A549 (cell line): ENCODE data around the gene ZNF302. TPM values are rescaled to one million over a fixed set of nuclear protein-coding genes. Genes with fewer than 3 reads are reported as not detected.
A peak's percentile ranks its signal among the peaks of the same experiment; 100 is the strongest.

Experiments
- ATAC-seq, 2 experiments: fragments of 200-7000 bp in 1 of 2; fragments of >200 bp in 1 of 2; cut with Nextera tagmentation in 1 of 2; cut with Tn5 transposase in 1 of 2; 3 replicates each; pipeline versions ENCODE4 v1.8.0 to v1.9.1; 2018 to 2020; ENCODE audit warnings: mild to moderate bottlenecking in 1 of 2, moderate library complexity in 1 of 2
- CTCF ChIA-PET: fragments of 300-600 bp; sonication (Branson Sonifier 250); formaldehyde crosslinking; extraction: SDS; loops from one replicate; lab custom pipeline; 2021; ENCODE audit warnings: antibody characterized with exemption, inconsistent platforms; lab: Yijun Ruan, JAX
- POLR2A ChIA-PET: fragments of 350-600 bp; formaldehyde crosslinking; extraction: SDS; loops from one replicate; lab custom pipeline; 2021; ENCODE audit warnings: antibody characterized with exemption, inconsistent platforms; lab: Yijun Ruan, JAX
- DNase-seq, 2 experiments: peaks; one replicate each; pipeline versions ENCODE4 v3.0.0 to v3.0.0-alpha.2; 2011 to 2016; ENCODE audit warnings: low read depth in 1 of 2, low spot score in 1 of 2
- FAIRE-seq: peaks from 2 replicates; lab custom pipeline; 2011; peaks lifted over from hg19 to GRCh38; lab: Jason Lieb, UNC
- H3K27ac ChIP-seq, 2 experiments: fragments of >200 bp; sonication (Bioruptor Twin); formaldehyde crosslinking; 3 replicates each; pipeline ENCODE4 v1.5.1; 2016 to 2017
- H3K4me1 ChIP-seq: fragments of >200 bp; sonication (Bioruptor Twin); formaldehyde crosslinking; 3 replicates; pipeline ENCODE4 v1.6.1; 2016
- H3K4me2 ChIP-seq: fragments of >200 bp; sonication (Bioruptor Twin); formaldehyde crosslinking; 3 replicates; pipeline ENCODE4 v1.6.1; 2016
- H3K4me3 ChIP-seq: fragments of >200 bp; sonication (Bioruptor Twin); formaldehyde crosslinking; 3 replicates; pipeline ENCODE4 v1.5.1; 2016
- H3K9me3 ChIP-seq: fragments of >200 bp; sonication (Bioruptor Twin); formaldehyde crosslinking; 3 replicates; pipeline ENCODE4 v1.6.1; 2016
- BHLHE40 ChIP-seq: IDR thresholded peaks from 2 replicates; pipeline ENCODE4 v1.6.1; 2012; ENCODE audit warnings: low read depth, low read length, inconsistent platforms
- EHMT2 ChIP-seq: fragments of 200-600 bp; sonication (generic); IDR thresholded peaks from 2 replicates; pipeline ENCODE4 v1.6.1; 2016; ENCODE audit warnings: antibody characterized with exemption, low read depth, mild to moderate bottlenecking, moderate library complexity
- ELK1 ChIP-seq: fragments of 150-350 bp; IDR thresholded peaks from 2 replicates; pipeline ENCODE4 v1.6.1; 2014; ENCODE audit warnings: low read depth, mild to moderate bottlenecking, low read length
- EP300 ChIP-seq, 2 experiments: fragments of >200 bp; sonication (Bioruptor Twin); formaldehyde crosslinking; IDR thresholded peaks; 2 replicates in 1 of 2; 3 replicates in 1 of 2; pipeline ENCODE4 v1.6.1; 2016 to 2017
- ESRRA ChIP-seq: fragments of 150-350 bp; IDR thresholded peaks from 2 replicates; pipeline ENCODE4 v1.6.1; 2014; ENCODE audit warnings: mild to moderate bottlenecking, low read length, borderline replicate concordance
- FOSL2 ChIP-seq, 2 experiments: fragments of 450-650 bp in 1 of 2; fragments of >200 bp in 1 of 2; sonication (Bioruptor Twin) in 1 of 2; formaldehyde crosslinking; IDR thresholded peaks; 2 replicates each; pipeline versions ENCODE4 v1.5.0 to v1.6.1; 2016 to 2020; ENCODE audit warnings: mild to moderate bottlenecking in 1 of 2, moderate library complexity in 1 of 2
- FOXS1 ChIP-seq: fragments of 250-450 bp; sonication (Bioruptor Pico); IDR thresholded peaks from 2 replicates; pipeline ENCODE4 v1.5.0; 2020; ENCODE audit warnings: mild to moderate bottlenecking, moderate library complexity
- HES2 ChIP-seq: fragments of >200 bp; sonication (Bioruptor Twin); formaldehyde crosslinking; IDR thresholded peaks from 2 replicates; pipeline ENCODE4 v1.6.1; 2016
- JUN ChIP-seq, 2 experiments: fragments of >200 bp; sonication (Bioruptor Twin); formaldehyde crosslinking; IDR thresholded peaks; 2 replicates in 1 of 2; 3 replicates in 1 of 2; pipeline ENCODE4 v1.6.1; 2016 to 2017
- JUNB ChIP-seq: fragments of >200 bp; sonication (Bioruptor Twin); formaldehyde crosslinking; IDR thresholded peaks from 2 replicates; pipeline ENCODE4 v1.6.1; 2016
- KDM5A ChIP-seq: fragments of 200-600 bp; sonication (generic); IDR thresholded peaks from 2 replicates; pipeline ENCODE4 v1.6.1; 2016; ENCODE audit warnings: antibody characterized with exemption, mild to moderate bottlenecking
- MAFK ChIP-seq: fragments of 450-650 bp; IDR thresholded peaks from 2 replicates; pipeline ENCODE4 v1.6.1; 2014; ENCODE audit not compliant: partially characterized antibody
- MAX ChIP-seq: IDR thresholded peaks from 2 replicates; pipeline ENCODE4 v1.6.1; 2012
- MYC ChIP-seq: IDR thresholded peaks from 2 replicates; pipeline ENCODE4 v1.6.1; 2012; ENCODE audit warnings: mild to moderate bottlenecking, inconsistent platforms, low read length, improper control_type of control experiment, borderline replicate concordance
- NPAS2 ChIP-seq: fragments of 250-450 bp; sonication (Bioruptor Pico); IDR thresholded peaks from 2 replicates; pipeline ENCODE4 v1.8.0; 2022; ENCODE audit warnings: mild to moderate bottlenecking, moderate library complexity, borderline replicate concordance
- POLR2A ChIP-seq: IDR thresholded peaks from 2 replicates; pipeline ENCODE4 v1.6.1; 2012; ENCODE audit warnings: mild to moderate bottlenecking, low read length
- POLR2AphosphoS2 ChIP-seq: conservative IDR thresholded peaks from 2 replicates; pipeline ENCODE4 v1.6.1; 2012; ENCODE audit warnings: low read length, improper control_type of control experiment, inconsistent platforms
- RFX5 ChIP-seq: fragments of 450-650 bp; IDR thresholded peaks from 2 replicates; pipeline ENCODE4 v1.7.1; 2014; ENCODE audit warnings: antibody characterized with exemption, mild to moderate bottlenecking, moderate library complexity
- TFCP2L1 ChIP-seq: fragments of 250-450 bp; sonication (Bioruptor Pico); IDR thresholded peaks from 2 replicates; pipeline ENCODE4 v1.5.0; 2021; ENCODE audit warnings: mild to moderate bottlenecking
- ZC3H11A ChIP-seq: fragments of 450-650 bp; IDR thresholded peaks from 2 replicates; pipeline ENCODE4 v1.6.1; 2014; ENCODE audit warnings: antibody characterized with exemption, mild to moderate bottlenecking
- ZSCAN20 ChIP-seq: fragments of 250-450 bp; sonication (Bioruptor Pico); IDR thresholded peaks from 2 replicates; pipeline ENCODE4 v1.8.0; 2022; ENCODE audit warnings: mild to moderate bottlenecking, moderate library complexity
- WGBS: methylation state at CpG from one replicate; pipeline ENCODE4 v1.1.6; 2017; ENCODE audit errors: missing lambda C conversion rate; 5-methylcytosine and 5-hydroxymethylcytosine counted together
- polyA plus RNA-seq, 4 experiments: library from polyadenylated mRNA; depleted of rRNA in 3 of 4; stranded (reverse); fragments of >200 nt; fragmentation: RNase III in 1 of 4; extraction: RNeasy Plus Mini Kit Qiagen cat#74134 plus additional on column Dnase treatment in 1 of 4; gene quantifications; 2 replicates in 3 of 4; 3 replicates in 1 of 4; pipeline ENCODE4 v1.2.3, GENCODE V29; 2011 to 2017
- TF ChIP-seq, protein P1 (sequence below): fragments of 200-600 bp; sonication (generic); IDR thresholded peaks from 2 replicates; pipeline ENCODE4 v1.6.1; 2016; ENCODE audit warnings: antibody characterized with exemption, mild to moderate bottlenecking, moderate library complexity

ZNF302 gene
- polyA plus RNA-seq, 2 of the 4 experiments (the other 2 are of a cell fraction) = 26.2 to 56.3 TPM

- POLR2A ChIA-PET = interaction anchor here (0.7 kb wide), 2 partner anchors 8 to 312 kb away, joined by 3 to 4 read pairs; partner anchors contain the start of gene GRAMD1A
- 25% methylated on average over 1 of the region's 1 CpG for WGBS
- peaks cover 92% of the 10 kb centered on the region for H3K9me3 ChIP-seq
- ATAC-seq (no peak), DNase-seq (no peak), FAIRE-seq (no peak)
- H3K4me3 ChIP-seq = no peak overlapping the region
- TF ChIP-seq TFCP2L1 (no peak), MYC (no peak), JUN (IDR thresholded peaks at IDR 0.05) (no peak), POLR2A (no peak), POLR2AphosphoS2 (no peak), HES2 (no peak), FOSL2 (IDR thresholded peaks at IDR 0.05) (no peak), FOSL2 (CRISPR knock-in tag; IDR thresholded peaks at IDR 0.05) (no peak), EHMT2 (no peak)
- TF ChIP-seq, protein P1, sequence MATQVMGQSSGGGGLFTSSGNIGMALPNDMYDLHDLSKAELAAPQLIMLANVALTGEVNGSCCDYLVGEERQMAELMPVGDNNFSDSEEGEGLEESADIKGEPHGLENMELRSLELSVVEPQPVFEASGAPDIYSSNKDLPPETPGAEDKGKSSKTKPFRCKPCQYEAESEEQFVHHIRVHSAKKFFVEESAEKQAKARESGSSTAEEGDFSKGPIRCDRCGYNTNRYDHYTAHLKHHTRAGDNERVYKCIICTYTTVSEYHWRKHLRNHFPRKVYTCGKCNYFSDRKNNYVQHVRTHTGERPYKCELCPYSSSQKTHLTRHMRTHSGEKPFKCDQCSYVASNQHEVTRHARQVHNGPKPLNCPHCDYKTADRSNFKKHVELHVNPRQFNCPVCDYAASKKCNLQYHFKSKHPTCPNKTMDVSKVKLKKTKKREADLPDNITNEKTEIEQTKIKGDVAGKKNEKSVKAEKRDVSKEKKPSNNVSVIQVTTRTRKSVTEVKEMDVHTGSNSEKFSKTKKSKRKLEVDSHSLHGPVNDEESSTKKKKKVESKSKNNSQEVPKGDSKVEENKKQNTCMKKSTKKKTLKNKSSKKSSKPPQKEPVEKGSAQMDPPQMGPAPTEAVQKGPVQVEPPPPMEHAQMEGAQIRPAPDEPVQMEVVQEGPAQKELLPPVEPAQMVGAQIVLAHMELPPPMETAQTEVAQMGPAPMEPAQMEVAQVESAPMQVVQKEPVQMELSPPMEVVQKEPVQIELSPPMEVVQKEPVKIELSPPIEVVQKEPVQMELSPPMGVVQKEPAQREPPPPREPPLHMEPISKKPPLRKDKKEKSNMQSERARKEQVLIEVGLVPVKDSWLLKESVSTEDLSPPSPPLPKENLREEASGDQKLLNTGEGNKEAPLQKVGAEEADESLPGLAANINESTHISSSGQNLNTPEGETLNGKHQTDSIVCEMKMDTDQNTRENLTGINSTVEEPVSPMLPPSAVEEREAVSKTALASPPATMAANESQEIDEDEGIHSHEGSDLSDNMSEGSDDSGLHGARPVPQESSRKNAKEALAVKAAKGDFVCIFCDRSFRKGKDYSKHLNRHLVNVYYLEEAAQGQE = no peak
- H3K4me1 ChIP-seq = no peaks in the 10 kb centered on the region
- CTCF ChIA-PET = interaction anchor here (0.6 to 1.6 kb wide), 3 partner anchors 24 to 1779 kb away, joined by 3 read pairs; no protein-coding TSS in a partner anchor
- H3K27ac ChIP-seq = no peak overlapping the region
- H3K4me2 ChIP-seq = no peak overlapping the region
Observed at GRCh38 chr19:34688592-34688991, 11.1 kb downstream of the ZNF302 start.

DNA sequence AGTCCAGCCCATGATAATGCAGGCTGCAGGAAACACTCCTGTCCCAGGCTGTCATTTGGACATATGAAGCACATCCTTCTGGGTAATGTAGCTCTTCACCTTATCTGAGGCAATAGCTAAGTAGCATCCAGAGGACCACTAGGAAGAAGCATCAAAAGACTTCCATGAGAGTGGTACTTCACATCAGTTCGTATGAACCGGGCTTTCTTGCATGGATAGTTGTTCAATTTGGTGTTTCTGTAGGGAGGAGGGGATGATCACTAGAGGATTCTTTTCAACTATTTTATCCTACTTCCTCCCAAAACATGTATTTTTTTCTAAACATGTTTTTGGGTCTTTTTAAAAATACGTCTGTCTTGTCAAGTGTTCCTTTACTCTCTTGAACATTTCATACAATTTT, 12.9 kb downstream of the ZNF302 start:
- H3K4me3 ChIP-seq = no peak overlapping the region
- H3K4me1 ChIP-seq = no peaks in the 10 kb centered on the region
- ATAC-seq = peak in 1 of 2 experiments; percentile 11; a peak in 3 of 6 replicates
- POLR2A ChIA-PET = no interaction called here
- no peak for DNase-seq
- FAIRE-seq = no peak
- no peak overlapping the region for H3K27ac ChIP-seq
- TF ChIP-seq ZC3H11A (no peak), KDM5A (no peak), MAX (no peak), RFX5 (no peak), ESRRA (no peak)
- peaks cover 88% of the 10 kb centered on the region for H3K9me3 ChIP-seq
- H3K4me2 ChIP-seq = no peak overlapping the region
- WGBS = 8% methylated on average over 3 of the region's 3 CpGs
- CTCF ChIA-PET = no interaction called here

DNA sequence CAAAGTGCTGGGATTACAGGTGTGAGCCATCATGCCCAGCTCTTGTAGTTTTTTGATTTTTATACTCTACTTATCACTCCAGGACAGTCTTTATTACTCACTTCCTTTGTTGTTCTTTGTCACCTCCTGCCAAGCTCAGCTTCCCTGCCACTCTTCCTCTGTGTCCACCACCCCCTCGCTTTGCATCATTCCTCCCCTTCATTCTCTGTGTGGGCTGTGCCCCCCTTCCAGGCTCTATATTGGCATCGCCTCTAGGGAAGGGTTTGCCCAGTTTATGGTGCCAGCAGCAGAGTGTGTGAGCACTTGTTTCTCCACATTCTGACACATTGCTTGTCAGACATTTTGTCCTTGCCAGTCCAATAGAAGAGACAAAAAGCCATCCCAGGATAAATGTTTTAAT, 15.1 kb downstream of the ZNF302 start:
- ATAC-seq (no peak), FAIRE-seq (no peak)
- CTCF ChIA-PET = interaction anchor here (0.6 to 1.4 kb wide), 2 partner anchors 19 to 93 kb away, joined by 3 to 4 read pairs; no protein-coding TSS in a partner anchor
- Histone ChIP-seq H3K4me2 (no peak overlapping the region), H3K4me3 (no peak overlapping the region), H3K27ac (no peak overlapping the region), H3K9me3 (peaks cover 84% of the 10 kb centered on the region), H3K4me1 (no peaks in the 10 kb centered on the region)
- 0% methylated on average over 2 of the region's 2 CpGs for WGBS
- POLR2A ChIA-PET = no interaction called here
- TF ChIP-seq EP300 (IDR thresholded peaks at IDR 0.05) (no peak), MAFK (no peak), ZSCAN20 (no peak), BHLHE40 (no peak), JUNB (no peak), NPAS2 (CRISPR knock-in tag) (no peak), ELK1 (no peak), FOXS1 (CRISPR knock-in tag) (no peak)
- TF ChIP-seq, all 56 proteins: peak for 0
- no peak for DNase-seq
